Uterus (tissue), 4 donors: Measurements from ENCODE around the gene PWP2. TPM values are rescaled to one million over a fixed set of nuclear protein-coding genes. Genes with fewer than 3 reads are reported as not detected.
"Not testable (repeated sequence)": the region's sequence is repeated elsewhere in the genome, so short reads cannot be mapped to it uniquely, and the experiment has no call there.

Experiments
- DNase-seq, 2 donors: peaks; one replicate each; pipeline ENCODE4 v3.0.0-alpha.2; 2019 to 2020
- H3K27ac ChIP-seq, 2 donors: fragments of 200-600 bp; sonication (generic); 1 replicate in 1 of 2; 2 replicates in 1 of 2; pipeline ENCODE4 v1.5.1; 2016 to 2018
- H3K27me3 ChIP-seq, 2 donors: fragments of 200-600 bp; sonication (generic); one replicate each; pipeline ENCODE4 v1.5.1; 2018 to 2019; ENCODE audit warnings: control low read depth in 1 of 2
- H3K36me3 ChIP-seq, 2 donors: fragments of 200-600 bp; sonication (generic); one replicate each; pipeline ENCODE4 v1.5.1; 2019; ENCODE audit warnings: control low read depth in 1 of 2
- H3K4me1 ChIP-seq, 2 donors: fragments of 200-600 bp; sonication (generic); one replicate each; pipeline ENCODE4 v1.5.1; 2018 to 2019; ENCODE audit warnings: control low read depth in 1 of 2
- H3K4me3 ChIP-seq, 2 donors: fragments of 200-600 bp; sonication (generic); 1 replicate in 1 of 2; 2 replicates in 1 of 2; pipeline ENCODE4 v1.5.1; 2018 to 2019; ENCODE audit warnings: mild to moderate bottlenecking in 1 of 2
- H3K9me3 ChIP-seq, 2 donors: fragments of 200-600 bp; sonication (generic); one replicate each; pipeline ENCODE4 v1.5.1; 2019; ENCODE audit warnings: control low read depth in 1 of 2
- intact Hi-C: fragments of 100-400 bp; cut with DNase I; formaldehyde crosslinking; loops from one replicate; pipeline ENCODE4 v1.15.1; 2023; ENCODE audit warnings: low total_unique reads
- total RNA-seq, 4 donors: library from RNA; depleted of rRNA in 3 of 4; stranded (reverse); fragments of >200 nt in 3 of 4; gene quantifications; one replicate each; pipeline versions ENCODE4 v1.1.0 to v1.2.4, GENCODE V29; 2014 to 2023
- donor health status: DM: yes; HTN: yes; CAD: no.

The PWP2 gene
- total RNA-seq, 4 donors from 2014 or later = 5.2 to 9.1 (median 6.5) TPM; not detected in 1

DNA sequence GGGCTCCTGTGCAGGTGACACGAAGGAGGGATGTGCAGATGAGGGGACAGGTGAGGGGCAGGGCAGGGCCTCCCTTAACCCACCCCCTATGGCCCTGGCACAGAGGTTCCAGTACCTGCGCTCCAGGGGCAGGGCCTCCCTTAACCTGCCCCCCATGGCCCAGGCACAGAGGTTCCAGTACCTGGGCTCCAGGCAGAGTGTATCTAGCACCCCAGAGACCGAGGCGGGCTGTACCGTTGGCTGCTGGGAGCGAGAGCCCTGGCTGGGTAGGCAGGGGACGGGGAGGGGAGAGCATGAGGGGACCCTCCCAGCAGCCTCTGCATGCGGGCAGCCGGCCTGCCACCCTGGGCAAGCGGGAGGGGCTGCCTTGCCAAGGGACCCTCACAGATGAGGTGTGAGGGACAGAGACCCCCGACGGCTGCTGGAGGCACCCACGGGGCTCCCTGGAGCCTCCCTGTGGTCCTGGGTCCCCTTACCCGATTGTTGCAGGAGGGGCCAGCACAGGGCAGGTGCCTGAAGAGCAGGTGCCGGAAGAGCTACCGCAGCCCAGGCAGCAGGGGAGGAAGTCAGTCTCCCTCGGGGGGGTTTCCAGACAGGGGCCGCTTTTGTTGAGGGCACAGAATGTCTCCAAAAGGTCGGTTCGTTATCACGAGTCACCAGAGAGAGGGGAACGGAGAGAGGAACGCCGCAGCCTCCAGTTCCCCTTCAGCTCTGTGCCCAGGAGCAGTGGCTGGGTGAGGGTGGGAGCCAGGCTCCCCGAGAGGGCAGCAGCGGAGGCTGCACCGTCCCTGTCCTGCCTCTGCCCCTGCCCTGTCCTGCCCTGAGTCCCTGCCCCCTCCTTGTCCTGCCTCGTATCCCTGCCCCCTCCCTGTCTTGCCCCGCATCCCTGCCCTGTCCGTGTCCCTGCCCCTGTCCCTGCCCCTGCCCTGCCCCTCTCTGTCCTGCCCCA is 52.4 kb downstream of the PWP2 start:
- H3K9me3 ChIP-seq, H3K4me3 ChIP-seq, H3K27ac ChIP-seq, H3K4me1 ChIP-seq, H3K36me3 ChIP-seq, H3K27me3 ChIP-seq, intact Hi-C loops, DNase-seq: not testable (repeated sequence)

DNA sequence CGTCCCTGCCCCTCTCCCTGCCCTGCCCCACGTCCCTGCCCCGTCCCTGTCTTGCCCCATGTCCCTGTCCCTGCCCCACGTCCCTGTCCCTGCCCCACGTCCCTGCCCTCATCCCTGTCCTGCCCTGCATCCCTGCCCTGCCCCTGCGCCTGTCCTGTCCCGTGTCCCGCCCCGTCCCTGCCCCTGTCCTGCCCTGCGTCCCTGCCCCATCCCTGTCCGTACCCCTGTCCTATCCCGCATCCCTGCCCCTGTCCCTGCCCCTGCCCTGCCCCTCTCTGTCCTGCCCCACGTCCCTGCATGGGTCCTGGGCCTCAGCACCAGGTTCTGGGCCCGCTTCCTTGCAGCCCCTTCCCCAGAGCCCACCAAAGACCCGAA is 53.1 kb downstream of the PWP2 start:
- DNase-seq, H3K4me3 ChIP-seq, intact Hi-C loops, H3K9me3 ChIP-seq, H3K4me1 ChIP-seq, H3K27ac ChIP-seq, H3K27me3 ChIP-seq, H3K36me3 ChIP-seq: not testable (repeated sequence)

DNA sequence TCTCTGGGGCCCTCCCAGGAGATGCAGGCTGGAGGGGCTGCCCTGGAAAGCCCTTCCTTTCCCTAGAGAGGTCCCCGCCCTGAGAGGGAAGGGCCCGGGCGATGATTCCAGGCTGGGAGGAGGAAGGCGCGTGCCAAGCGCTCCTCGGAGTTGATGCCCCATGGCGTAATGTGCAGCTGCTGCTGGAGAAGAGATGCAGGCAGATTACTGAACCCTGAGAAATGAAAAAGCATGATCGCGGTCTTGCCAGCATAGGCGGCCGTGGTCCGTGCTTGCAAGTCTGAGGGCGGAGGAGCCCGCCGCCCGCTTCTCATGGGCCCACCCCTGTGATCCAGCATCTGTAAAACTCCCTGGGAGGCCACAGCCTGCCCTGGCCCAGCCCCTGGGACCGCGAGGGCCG is 53.6 kb downstream of the PWP2 start:
- H3K4me1 ChIP-seq, H3K4me3 ChIP-seq, DNase-seq, H3K9me3 ChIP-seq, H3K27ac ChIP-seq, intact Hi-C loops, H3K36me3 ChIP-seq, H3K27me3 ChIP-seq: not testable (repeated sequence)

DNA sequence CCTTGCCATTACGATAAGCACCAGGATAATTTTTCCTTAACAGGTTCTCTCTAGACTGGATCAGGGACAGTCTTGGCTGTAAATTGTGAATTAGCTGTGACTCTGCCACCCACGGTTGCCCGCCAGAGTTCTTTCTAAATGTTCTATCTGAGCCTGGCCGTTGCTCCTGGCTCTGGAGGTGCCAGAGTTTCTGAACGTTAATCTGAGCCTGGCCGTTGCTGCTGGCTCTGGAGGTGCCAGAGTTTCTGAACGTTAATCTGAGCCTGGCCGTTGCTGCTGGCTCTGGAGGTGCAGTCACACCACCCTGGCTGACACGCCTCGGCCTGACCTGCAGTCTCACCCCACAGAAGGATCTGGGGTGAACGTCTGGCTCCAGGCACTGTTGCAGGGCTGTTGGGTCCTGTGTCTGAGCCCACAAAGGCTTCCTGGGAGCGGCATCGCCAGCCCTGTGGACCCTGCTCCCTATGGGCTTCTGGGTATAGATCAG is 56.0 kb downstream of the PWP2 start:
- H3K4me3 ChIP-seq, H3K27ac ChIP-seq, H3K36me3 ChIP-seq, intact Hi-C loops, H3K4me1 ChIP-seq, H3K9me3 ChIP-seq, H3K27me3 ChIP-seq, DNase-seq: not testable (repeated sequence)

DNA sequence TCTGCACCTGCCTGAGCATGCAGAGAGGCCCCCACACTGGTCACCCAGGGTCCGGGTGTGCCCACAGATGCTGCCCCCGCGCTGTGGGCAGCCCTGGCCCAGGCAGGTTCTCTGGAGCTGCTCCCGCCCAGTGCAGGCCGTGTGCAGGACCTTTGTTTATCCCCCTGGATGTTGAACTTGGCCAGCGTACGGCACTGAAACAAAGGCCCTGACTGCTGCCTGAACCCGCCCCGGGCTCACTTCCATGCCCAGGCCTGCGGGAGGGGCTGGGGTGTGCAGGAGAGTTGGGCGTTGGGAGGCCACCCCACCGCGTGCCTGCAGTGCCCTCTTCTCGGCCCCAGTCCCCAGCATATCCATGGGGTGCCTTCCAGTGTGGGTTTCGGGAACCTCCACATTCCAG is 58.7 kb downstream of the PWP2 start:
- intact Hi-C loops, H3K9me3 ChIP-seq, H3K36me3 ChIP-seq, H3K27ac ChIP-seq, H3K4me3 ChIP-seq, H3K4me1 ChIP-seq, DNase-seq, H3K27me3 ChIP-seq: not testable (repeated sequence)

DNA sequence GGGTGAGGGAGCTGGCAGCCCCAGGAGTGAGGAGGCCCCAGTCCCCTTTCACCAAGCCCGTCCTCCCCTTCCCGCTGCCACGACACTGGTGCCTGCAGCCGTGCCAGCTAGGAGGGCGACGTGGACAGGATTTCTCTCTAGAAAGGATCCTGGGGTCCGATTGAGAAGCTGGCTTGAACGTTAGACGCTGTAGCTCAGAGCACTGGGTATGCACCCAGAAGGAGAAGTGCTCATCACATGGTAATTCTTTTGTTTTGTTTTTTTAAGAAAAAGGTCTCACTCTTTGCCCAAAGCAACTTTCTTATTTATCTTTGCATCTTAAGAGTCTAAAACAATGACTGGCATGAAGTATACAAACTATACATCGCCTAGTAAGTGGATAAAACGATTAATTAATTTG is 60.3 kb downstream of the PWP2 start:
- intact Hi-C loops, H3K27me3 ChIP-seq: not testable (repeated sequence)

DNA sequence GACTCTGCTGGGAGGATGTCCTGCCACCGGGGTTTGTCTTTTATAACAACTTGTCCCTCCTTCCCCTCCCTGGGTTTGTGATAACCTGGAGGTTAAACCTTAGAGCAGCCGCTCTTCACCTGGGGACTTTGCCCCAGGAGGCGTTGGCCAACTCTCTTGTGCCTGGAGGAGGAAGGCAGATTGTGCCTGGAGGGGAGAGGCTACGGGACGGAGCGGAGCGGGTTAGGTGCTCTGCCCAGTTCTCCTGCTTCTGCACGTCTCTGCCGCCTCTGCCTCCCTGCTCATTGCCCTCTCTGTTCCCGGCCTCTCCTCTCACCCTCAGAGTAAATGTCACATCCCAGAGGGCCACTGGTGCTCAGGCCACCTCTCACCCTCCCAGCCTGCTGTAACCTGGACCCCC is 63.1 kb downstream of the PWP2 start:
- intact Hi-C loops, H3K9me3 ChIP-seq, H3K4me3 ChIP-seq, DNase-seq, H3K36me3 ChIP-seq, H3K4me1 ChIP-seq, H3K27ac ChIP-seq, H3K27me3 ChIP-seq: not testable (repeated sequence)

More for the DNA sequence above, 60.3 kb downstream of the PWP2 start:
- not testable (repeated sequence) for H3K4me3 ChIP-seq, DNase-seq, H3K27ac ChIP-seq, H3K36me3 ChIP-seq, H3K9me3 ChIP-seq, H3K4me1 ChIP-seq

DNA sequence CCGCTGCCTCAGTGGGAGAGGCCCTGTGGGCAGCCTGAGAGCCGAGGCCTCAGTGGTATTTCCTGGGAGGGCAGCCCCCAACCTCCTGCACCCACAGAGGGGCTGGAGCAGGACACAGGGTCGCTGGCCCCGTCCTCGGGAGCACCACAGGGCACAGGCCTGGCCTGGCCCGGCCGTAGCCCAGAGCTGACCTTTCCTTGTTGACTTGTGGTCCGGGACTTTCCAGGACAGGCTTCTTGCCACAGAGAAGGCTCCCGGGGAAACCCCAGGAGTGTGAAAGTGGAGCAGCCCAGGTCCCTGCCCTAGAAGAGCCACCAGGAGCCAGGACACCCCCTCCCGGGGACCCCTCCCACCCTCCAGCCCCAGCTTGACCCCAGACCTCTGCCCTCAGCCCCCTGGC is 63.7 kb downstream of the PWP2 start:
- H3K4me1 ChIP-seq, intact Hi-C loops, H3K27ac ChIP-seq, H3K9me3 ChIP-seq, DNase-seq, H3K27me3 ChIP-seq, H3K36me3 ChIP-seq, H3K4me3 ChIP-seq: not testable (repeated sequence)

DNA sequence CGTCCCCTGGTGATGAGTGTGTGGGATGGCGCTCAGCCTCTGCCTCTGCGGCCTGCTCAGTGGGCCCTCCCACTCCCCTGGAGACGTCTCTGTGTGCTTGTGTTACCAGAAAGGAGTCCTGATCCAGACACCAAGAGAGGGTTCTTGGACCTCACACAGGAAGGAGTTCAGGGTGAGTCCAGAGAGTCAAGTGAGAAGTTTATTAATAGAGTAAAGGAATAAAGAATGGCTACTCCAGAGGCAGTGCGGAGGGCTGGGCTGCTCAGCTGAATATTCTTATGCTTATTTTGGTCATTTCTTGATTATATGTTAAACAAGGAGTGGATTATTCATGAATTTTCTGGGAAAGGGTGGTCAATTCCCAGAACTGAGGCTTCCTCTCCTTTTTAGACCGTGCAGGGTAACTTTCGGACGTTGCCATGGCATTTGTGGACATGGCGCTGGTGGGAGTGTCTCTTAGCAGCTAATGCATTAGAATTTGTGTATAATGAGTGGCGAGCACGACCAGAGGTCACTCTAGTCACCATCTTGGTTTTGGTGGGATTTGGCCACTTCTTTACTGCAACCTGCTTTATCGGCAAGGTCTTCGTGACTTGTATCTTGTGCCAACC is 64.9 kb downstream of the PWP2 start:
- H3K27ac ChIP-seq, H3K4me3 ChIP-seq, H3K36me3 ChIP-seq, H3K9me3 ChIP-seq, intact Hi-C loops, H3K27me3 ChIP-seq, DNase-seq, H3K4me1 ChIP-seq: not testable (repeated sequence)

DNA sequence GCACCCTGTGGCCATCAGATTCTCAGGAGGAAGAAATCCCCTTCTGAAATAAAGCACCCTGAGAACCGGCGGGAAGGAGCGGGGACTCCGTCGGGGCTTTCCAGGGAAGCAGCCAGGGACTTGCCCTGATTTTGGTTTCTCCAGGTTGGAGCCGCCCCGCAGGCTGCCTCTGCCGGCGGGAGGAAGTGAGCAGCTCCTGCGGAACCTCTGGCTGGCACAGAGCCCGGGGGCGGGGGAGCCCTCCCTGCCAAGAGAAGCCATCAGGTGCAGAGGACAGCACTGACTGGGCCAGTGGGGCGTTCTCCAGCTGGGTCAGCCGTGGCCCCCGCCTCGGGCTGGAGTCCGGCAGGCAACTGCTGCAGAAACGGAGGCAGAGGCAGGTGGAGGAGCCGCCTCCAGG is 65.5 kb downstream of the PWP2 start:
- H3K4me1 ChIP-seq, H3K9me3 ChIP-seq, H3K4me3 ChIP-seq, H3K36me3 ChIP-seq, H3K27me3 ChIP-seq, DNase-seq, intact Hi-C loops, H3K27ac ChIP-seq: not testable (repeated sequence)

DNA sequence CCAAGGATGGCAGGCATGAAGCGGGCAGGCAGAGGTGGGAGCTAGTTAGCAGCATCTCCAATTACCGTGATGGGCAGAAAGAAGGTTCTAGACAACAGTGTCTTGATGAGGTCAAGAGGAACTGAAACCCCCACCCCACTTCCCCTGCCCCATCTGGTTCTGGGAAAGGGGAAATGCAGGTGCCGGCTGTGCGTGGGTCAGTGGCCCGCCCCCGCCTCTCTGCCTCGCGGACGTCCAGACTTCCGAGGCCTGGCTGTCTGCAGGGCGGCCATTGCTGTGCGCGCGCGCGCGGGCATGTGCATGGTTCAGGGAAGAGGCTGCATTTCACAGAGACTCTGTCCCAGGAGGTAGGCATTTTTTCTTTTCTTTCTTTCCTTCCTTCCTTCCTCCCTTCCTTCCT is 68.0 kb downstream of the PWP2 start:
- H3K9me3 ChIP-seq, H3K36me3 ChIP-seq, DNase-seq, H3K27me3 ChIP-seq, H3K4me3 ChIP-seq, H3K27ac ChIP-seq, H3K4me1 ChIP-seq, intact Hi-C loops: not testable (repeated sequence)

DNA sequence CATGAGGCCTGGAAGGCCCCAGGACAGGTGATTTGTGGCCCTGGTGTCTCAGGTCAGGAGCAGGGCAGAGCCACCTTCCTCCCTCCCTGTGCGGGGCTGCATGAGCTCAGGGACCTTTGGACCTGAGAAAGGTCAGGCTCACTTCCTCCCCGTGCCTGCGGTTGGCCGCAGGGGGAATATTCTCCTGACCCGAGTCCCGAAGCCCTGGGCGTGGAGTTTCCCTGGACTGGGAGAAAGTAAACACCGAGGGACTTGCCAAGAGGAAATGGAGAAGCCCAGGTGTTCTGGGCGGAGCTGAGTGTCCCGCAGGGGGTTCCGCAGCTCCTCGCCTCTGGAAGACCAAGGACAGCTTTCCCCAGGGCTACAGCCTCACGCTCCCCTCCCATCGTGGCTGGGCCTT is 68.9 kb downstream of the PWP2 start:
- H3K36me3 ChIP-seq, H3K27ac ChIP-seq, H3K27me3 ChIP-seq, H3K4me3 ChIP-seq, H3K4me1 ChIP-seq, H3K9me3 ChIP-seq, intact Hi-C loops, DNase-seq: not testable (repeated sequence)
